ENCODE results near the gene MAD2L2.

MAD2L2 gene

DNA sequence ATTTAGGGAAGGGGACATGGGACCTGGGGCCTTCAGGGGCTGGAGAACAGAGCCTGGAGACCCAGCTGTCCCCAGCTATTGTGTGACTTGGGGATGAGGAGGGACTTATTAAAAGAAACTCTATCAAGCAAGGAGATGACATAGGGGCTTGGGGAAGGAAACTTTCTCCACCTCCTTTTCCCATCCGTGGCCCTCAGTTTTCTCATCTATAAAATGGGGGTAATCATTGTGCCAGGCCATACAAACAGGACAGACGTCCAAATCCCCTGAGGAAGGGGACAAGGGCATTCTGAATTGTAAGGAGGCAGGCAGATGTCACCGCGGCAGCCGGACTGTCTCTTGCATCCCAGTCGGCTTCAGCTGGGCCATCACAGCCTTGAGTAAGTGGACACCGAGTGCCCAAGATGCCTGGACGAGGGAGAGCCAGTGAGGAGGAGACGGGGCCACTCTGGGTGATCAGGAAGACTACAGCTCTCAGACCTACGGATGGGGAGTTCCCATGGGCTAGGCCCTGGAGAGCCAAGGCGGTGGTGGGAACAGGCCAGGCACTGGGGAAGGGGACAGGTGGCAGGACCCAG is 28.7 kb downstream of the MAD2L2 start:
- no peak for DNase-seq

DNA sequence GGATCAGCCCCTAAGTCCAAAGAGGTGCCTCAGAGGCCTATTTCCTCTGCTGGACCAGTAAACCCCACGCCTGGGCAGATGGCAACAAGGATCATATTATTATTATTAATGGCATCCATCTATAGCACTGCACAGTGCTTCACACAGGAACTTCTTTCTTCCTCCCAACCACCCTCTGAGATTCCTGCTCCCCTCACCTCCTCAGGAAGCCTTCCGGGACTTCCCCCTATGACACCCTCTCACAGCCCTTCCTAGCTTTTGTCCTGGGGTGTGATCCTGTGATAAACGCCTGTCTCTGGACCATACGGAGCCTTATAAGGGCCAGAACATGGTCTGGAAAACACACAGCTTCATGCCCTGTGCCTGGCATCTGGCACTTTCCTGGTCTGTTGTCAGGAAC is 29.9 kb downstream of the MAD2L2 start:
- no peak for DNase-seq

DNA sequence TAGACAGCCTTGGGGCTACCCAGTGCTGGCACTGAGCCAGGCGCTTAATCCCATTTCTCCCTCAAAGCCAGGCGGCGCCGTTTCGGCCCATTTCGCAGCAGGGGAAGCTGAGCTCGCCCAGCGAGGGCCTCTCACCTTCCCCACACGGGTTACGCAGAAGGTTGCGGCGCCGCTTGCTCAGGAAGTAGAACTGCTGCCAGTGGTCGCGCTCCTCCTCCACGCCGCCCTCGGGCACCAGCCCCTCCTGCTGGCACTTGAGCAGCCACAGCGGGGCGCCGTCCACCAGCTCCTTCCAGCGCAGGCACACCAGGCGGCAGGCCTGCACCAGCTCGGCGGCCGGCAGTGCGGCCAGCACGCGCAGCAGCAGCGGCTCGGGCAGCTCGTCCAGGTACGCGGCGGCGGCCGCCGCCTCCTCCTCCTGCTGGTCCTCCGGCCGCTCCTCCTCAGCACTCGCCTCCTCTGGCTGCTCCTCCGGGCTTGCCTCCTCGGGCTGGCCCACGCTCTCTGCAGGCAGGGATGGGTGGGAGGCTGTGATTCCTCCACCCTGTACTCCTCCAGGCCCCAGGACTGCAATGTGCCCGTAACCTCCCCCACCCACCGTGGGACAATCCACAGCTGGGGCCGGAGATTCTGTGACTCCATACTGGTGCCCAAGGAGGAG is 30.5 kb downstream of the MAD2L2 start:
- DNase-seq = peak; percentile 68

DNA sequence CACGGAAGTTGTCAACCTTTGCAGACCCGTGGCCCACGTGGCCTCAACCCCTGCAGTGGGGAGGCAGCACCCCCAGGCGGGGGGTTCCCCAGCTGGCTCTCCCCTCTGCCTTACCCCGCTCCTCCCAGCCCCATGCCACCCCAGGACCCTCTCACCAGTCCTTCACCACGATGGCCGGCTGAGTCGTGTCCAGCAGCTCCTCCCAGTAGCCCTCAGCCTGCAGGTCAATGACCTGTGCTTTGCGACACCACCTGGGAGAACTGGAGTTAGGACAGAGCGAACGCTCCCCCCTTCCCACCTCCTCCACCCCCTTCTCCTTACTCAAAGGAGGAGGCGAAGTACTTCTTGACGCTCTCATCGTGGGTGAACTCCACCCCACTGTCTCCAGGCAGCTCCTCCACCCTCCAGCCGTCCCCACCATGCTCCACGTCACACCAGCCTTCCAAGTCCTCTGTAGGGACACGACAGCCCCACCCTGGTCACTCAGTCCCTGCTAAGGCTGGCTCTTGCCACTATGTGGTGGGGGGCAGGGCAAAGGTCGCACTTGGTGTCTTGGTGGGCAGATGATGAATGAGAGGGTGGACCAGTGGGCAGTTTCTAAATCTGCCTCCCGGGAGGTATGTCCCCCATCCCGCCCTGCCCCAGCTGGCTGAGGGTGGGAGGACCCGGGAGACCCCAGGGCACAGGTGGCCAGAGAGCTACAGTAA is 31.2 kb downstream of the MAD2L2 start:
- no peak for DNase-seq

DNA sequence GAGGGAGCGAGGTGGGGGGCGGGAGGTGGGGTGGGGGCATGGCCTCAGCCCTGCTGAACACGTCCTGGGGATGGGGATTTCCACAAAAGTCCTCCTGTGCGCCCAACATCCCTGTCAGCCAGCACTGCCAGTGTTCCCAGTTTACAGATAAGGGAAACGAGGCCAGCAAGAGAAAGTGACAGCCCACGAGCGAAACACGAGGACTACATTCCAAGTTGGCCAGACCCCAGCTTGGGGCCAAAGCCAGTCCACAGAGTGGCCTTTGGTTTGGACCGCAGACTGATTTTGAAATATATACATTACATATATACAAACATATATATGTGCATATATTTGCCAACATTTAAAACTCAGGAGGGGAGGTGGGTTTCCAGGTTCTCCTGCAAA is 31.7 kb downstream of the MAD2L2 start:
- DNase-seq = no peak

DNA sequence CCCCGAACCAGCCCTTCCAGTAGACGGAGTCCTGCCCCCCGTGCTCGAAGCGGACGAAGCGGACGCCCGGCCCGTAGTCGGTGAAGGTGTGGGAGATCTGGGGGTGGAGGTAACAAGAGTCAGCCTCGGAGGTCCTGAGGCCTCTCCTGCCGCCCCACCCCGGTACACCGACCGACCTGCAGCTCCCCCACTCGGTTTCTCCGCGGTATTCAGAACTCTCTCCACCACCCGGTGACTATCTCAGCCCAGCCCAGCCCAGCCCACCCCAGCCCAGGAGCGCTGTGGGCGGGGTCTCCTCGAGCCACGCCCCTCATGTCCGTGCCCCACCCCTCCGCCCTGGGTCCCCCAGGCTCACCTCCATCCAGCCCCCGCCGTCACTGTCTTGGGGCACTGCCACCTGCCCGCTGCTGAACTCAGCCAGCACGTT is 32.2 kb downstream of the MAD2L2 start:
- peak; percentile 26 for DNase-seq

DNA sequence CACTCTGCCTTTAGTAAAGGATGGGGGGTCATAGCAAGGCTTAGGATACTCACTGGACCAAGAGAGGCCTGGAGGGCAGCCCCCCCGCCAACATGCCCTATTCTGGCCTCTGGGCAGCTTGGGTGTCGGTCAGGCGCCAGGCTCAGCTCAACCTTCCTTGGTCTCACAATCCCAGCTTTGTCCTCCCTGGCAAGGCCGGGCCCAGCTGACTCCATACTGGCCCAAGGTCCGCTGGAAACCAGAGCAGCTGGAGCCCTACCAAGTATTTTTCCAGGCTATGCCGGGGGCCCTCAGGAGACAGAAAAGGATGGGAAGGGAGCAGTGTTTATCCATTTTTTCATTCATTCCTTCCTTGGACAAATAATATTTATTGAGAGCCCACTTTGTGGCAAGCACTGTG is 32.9 kb downstream of the MAD2L2 start:
- DNase-seq = no peak

DNA sequence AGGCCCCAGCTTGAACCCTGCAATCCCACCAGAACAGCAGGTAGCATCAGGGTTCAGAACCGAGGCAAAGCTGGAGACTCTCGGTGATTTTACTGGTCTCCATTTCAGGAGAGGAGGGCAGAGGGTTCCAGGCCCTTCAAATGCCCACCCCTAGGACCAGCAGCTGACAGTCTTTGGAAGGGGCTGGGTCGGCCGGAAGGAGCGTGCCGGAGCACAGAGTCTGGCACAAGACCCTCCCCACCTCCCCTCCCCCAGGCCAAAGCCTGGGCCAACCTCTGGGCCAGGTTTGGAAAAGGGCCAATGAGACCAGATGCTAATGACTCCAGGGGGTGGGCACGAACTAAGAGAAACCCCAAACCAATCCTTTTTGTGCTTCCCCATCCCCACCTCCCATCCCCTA is 33.6 kb downstream of the MAD2L2 start:
- no peak for DNase-seq

DNA sequence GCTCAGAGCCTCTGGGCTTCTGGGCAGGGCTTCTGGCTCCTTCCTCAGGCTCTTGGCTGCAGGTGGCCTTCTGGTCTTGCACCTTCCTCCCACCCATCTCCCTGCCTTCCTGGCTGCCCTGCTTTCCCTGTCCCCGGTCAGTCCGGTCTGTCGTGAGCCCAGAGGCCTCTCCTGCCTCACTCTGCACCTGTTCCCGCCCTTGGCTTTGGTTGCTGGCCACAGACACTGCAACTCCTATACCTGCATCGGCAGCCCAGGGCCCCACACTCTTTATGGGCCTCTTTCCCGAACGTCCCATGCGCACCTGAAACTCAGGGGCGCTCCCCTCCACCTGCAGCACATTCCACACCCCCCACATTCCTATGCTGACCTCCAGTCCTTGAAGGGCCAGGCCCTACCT is 34.6 kb downstream of the MAD2L2 start:
- DNase-seq = no peak

DNA sequence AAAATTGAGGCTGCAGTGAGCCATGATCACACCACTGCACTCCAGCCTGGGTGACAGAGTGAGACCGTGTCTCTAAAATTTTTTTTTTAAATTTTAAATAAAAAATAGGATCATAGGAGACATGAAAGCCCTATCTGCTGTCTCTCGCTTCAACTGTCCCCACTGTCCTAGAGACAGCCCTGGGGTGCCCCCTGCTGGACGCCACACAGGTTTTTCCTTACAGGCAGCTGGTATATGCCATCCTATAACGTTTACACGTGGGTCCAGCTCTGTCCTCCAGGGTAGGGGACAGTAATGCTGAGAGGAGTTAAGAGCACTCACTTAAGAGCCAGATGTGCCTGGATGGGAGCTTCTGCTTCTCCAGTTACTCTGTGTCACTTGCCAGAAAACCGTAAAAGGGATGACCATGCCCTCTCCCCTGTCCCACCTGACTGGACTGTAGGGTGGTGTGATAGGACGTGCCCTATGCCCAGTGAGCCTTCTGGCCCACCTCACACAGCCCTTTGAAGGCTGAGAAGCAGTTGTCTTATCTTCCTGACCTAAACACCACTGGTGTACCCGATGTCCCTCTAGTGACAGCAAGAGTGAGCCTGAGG is 35.2 kb downstream of the MAD2L2 start:
- peak; percentile 87 for DNase-seq

DNA sequence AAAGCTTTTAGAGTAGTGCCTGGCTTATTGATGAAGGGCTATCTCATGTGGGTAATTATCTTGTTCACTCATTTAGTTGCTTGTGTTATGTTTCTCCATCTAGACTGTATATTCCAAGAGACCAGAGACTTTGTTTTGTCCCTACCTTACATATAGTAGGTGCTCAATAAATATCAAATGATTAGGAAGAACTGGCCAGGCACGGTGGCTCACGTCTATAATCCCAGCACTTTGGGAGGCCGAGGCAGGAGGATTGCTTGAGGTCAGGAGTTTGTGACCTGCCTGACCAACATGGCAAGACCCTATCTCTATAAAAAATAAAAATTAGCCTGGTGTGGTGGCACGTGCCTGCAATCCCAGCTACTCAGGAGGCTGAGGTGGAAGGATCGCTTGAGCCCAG is 35.7 kb downstream of the MAD2L2 start:
- no peak for DNase-seq

DNA sequence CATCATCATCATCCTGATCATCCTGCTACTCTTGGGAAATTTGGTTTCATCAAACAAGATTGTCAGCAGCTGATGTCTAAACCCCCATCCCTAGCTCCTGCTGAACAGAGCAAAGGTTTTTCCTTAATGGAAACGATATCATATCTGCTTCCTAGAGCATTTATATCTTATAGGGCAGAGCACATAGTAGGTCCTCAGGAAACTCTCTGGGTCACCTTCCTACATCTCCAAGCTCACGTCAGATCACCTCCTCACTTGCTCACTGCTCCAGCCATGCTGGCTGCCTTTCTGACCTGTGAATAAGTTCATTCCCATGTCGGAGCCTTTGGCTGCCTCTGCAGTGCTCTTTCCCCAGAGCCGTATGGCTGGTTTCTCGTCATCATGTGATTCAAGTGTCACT is 37.2 kb downstream of the MAD2L2 start:
- no peak for DNase-seq

DNA sequence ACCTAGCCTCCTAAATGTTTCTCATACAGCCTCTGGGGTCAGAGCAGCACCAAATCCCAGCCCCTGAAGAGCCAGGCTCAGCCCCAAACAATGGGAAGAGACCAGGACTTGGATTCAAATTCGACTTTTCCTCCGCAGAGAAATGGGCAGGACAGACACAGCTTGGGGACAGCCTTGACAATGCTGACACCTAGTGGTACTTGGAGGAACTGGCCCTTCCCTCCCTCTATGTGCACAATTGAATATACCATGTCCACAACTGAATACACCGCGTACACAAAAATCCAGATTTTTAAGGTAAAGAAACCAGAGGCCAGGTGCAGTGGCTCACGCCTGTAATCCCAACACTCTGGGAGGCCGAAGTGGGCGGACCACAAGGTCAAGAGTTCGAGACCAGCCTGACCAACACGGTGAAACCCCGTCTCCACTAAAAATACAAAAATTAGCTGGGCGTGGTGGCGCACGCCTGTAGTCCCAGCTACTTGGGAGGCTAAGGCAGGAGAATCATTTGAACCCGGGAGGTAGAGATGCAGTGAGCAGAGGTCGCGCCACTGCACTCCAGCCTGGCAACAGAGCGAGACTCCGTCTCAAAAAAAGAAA is 38.4 kb downstream of the MAD2L2 start:
- DNase-seq = peak; percentile 68

DNA sequence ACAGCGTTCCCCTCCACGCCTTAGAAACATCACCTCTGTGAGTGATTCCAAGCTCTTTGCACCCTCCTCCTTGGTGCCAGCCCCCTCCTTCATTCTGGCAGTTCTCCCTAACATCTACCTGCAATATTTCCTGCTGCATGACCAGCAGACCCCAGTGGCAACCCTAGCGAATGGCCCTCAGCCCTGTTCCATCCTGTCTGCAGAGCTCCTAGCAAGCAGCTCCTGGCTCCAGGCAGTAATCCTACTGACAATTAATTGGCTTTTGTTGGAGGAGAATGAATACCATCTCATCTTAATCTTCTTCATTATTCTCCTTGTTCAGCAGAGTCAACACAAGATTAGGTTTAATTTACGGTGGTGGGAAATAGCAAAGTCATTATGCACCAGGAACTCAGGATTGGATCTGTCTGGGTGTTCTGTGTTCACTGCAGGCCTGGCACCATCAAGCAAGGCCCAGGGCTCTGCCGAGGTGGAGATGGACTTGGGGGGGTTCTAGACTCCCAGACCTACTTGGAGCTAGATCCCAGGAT is 39.1 kb downstream of the MAD2L2 start:
- no peak for DNase-seq

DNA sequence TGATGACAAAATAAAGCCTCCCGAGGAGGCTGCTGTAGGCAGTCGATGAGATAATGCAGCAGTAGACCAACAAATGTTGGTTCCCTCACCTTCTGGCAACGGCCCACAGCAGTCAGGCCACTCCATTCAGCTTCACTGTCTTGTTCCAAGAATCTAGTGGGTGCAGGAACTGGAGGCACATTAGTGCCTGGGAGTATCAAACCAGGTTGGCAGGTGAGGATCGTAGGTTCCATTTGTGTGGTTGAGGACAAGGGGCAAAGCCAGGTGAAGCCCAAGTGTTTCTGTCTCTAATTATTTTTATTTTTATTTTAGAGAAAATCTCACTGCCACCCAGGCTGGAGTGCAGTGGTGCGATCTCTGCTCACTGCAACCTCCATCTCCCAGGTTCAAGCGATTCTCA is 40.0 kb downstream of the MAD2L2 start:
- no peak for DNase-seq

DNA sequence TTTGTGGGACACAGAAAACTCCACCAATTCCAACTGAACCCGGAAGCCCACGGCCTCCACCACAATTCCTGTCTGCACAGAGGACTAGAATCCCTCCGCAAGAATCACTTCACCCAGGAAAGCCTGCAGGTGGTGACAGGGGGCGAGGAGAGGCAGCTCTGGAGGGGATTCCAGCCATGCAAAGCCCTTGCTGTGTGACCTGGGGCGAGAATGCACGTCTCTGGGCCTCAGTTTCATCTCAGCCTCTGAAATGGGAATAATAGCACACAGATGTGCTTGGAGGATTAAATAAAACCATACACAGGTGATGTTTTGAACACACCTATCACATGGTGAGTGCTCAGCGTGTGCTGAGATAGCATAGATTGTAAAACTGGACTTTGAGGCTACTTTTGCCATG is 40.8 kb downstream of the MAD2L2 start:
- no peak for DNase-seq

DNA sequence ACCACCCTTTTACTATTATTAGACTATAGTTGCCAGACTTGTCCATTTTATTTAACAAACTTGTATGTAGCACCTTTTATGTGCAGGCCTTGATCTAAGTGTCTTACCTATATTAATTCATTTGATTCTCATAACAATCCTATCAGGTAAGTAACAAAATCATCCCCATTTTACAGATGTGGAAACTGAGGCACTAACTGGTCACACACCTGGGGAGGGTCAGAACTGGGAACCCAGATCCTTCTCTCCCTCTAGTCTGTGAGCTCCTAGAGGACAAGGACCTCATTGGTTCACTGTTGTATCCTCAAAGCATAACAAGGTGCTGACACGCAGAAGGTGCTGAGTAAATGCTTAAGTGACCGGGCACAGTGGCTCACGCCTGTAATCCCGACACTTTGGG is 41.6 kb downstream of the MAD2L2 start:
- no peak for DNase-seq

DNA sequence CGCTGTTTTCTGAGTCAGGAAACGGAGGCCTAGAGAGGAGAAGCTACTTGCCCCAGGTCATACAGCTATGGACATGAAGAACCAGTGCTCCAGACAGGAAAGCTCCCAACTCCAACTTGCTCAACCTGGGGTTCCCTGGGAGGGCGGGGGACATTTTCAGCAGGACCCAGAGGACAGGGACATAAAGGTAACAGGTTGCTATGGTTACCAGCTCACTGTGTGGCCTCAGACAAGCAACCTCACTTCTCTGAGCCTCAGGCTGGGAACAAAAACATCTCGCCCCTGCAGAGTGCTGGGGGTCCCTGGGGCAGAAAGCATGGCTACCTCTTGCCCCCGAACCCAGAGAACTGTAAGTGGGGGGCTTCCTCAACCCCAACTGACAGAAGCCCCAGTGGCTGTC is 42.8 kb downstream of the MAD2L2 start:
- DNase-seq = no peak

DNA sequence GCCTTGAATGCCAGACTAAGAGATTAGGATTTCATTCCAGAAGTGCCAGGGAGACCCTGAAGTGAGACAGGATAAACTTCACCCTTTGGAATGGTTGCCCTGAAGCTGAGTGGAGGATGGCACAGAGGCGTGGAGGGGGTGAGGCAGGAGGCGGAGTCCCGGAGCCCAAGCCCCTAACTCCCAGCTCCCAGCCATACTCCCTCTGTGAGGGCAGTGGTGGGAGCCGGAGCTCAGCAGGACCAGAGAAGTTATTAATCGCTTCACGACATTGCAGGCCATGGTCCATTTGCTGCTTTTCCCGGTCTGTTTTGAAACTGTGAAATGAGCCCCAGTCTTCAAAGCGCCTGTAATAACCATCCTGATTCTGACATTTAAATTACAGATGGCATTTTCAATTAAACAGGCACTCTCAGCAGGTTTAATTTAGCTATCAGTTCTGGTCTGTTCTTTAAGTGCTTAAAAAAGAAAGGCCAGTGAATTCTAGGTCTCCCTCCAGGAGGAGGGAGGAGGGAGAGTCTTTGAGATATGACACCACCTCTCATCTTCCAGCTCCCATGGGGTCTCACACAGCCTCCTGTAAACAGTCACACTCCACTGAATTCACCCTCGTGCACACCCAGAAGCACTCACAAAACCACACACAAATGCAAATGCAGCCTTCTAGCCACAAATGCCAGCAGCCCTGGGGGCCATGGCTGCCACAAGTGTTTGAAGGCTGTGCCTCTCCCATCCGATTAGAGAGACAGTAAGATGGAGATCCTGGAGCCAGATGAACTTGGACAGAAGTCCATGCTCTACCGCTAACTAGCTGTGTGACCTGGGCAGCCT is 46.4 kb downstream of the MAD2L2 start:
- no peak for DNase-seq

DNA sequence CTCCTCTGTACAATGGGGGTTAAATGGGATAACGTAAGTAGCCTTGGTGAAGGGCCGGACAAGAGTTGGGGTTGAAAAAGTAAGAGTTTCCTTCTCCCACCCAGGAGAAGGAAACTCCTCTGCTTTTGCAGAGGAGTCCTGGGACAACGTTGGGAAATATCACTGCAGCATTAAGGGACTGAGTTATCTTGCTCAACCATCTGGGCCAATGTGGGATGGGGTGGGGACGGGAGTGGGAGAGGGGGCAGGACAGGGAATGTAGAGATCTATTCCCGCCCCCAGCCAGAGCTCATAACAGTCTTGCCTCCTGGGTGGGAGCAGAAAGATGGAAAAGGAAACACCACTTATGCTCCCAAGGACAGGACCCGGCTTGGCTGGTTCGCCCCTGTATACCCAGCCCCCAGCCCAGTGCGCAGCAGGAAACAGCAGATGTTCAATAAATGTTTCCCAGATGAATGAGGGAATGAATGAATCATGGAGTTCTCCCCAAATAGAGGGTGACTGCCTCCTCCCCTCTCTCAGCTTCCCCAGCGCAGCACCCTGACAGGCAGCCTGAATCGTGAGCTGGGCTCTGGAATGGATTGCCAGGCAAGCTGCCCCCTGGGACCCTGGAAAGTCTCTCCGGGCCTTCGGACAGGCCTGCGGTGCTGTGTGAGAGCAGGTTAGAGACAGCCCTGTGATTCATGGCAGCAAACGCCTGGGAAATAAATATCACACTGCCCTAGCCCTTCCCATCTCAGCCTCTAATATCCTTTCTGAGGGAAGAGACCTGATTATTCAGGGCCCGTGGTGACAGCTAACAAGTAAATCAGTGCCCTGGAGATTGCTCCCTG is 51.5 kb downstream of the MAD2L2 start:
- DNase-seq = no peak

DNA sequence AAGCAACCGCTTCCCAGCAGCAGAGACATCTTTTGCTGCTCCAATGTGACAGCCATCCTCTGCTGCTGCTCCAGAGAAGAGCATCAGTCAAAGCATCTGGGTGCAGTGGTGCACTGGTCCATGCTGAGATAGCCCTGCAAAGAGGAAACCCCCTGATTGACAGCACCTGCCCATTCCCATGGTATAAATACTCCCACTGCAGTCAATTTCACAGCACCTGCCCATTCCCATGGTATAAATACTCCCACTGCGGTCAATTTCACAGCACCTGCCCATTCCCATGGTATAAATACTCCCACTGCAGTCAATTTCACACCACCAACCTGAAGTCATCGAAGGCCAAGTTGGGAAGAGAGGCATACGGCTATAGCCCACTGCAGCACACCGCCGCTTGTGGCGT is 52.2 kb downstream of the MAD2L2 start:
- no peak for DNase-seq

DNA sequence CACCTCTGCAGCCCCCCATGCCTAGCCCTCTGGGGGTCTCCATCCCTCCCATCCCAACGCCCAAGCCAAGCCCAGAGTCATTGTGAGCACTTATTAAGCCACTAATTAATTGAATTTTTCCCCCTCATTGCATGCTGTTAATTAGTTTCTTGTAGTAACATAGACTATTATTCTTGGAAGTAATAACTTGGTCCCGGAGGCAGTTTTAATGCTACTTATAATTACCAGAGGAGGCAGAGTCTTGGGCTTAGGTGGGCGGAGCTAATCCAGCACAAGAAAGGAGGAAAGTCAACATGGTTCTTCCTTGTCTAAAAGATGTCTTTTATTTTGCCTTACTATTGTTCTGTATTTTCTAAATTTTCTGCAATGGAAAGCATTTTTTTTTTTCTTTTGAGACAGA is 54.4 kb downstream of the MAD2L2 start:
- no peak for DNase-seq
